Measurements from ENCODE around the gene USP40.

GRCh38 chr2:233458826-233459225, 107.8 kb downstream of the USP40 start:
- TF ChIP-seq POLR2A (IDR thresholded peaks at IDR 0.05): no peak
- no peak for TF ChIP-seq CTCF (IDR thresholded peaks at IDR 0.05)

Measured in testis (tissue), 2 donors.